Upper lobe of left lung (tissue), 6 donors: ENCODE results near the gene LAMA2. TPM values are rescaled to one million over a fixed set of nuclear protein-coding genes. Genes with fewer than 3 reads are reported as not detected.

Experiments used
- ATAC-seq, 2 donors: fragments of 200-7000 bp; cut with Tn5 transposase; one replicate each; pipeline ENCODE4 v1.9.1; 2022; ENCODE audit warnings: mild to moderate bottlenecking in 2 of 2, moderate library complexity in 2 of 2; ENCODE audit not compliant: low FRiP score in 2 of 2
- DNase-seq, 2 donors: peaks; one replicate each; pipeline ENCODE4 v3.0.0-alpha.2; 2019 to 2020
- H3K27ac ChIP-seq, 4 donors: fragments of 200-600 bp; sonication (generic); one replicate each; pipeline ENCODE4 v1.5.1; 2016 to 2019
- H3K27me3 ChIP-seq, 4 donors: fragments of 200-600 bp; sonication (generic); one replicate each; pipeline ENCODE4 v1.5.1; 2017 to 2019
- H3K36me3 ChIP-seq, 4 donors: fragments of 200-600 bp; sonication (generic); one replicate each; pipeline ENCODE4 v1.5.1; 2016 to 2019
- H3K4me1 ChIP-seq, 4 donors: fragments of 200-600 bp; sonication (generic); one replicate each; pipeline ENCODE4 v1.5.1; 2018 to 2019
- H3K4me3 ChIP-seq, 4 donors: fragments of 200-600 bp; sonication (generic); one replicate each; pipeline ENCODE4 v1.5.1; 2017 to 2019; ENCODE audit warnings: mild to moderate bottlenecking in 2 of 4, moderate library complexity in 1 of 4
- H3K9me3 ChIP-seq, 4 donors: fragments of 200-600 bp; sonication (generic); one replicate each; pipeline ENCODE4 v1.5.1; 2018 to 2019
- EP300 ChIP-seq, 4 donors: sonication (generic); formaldehyde crosslinking; IDR thresholded peaks; one replicate each; pipeline ENCODE4 v1.5.1; 2017; ENCODE audit warnings: antibody characterized with exemption in 4 of 4, control low read depth in 2 of 4
- POLR2A ChIP-seq, 4 donors: fragments of 450-650 bp; IDR thresholded peaks; one replicate each; pipeline ENCODE4 v1.5.1; 2016 to 2017; ENCODE audit warnings: antibody characterized with exemption in 4 of 4, mild to moderate bottlenecking in 2 of 4
- POLR2AphosphoS5 ChIP-seq, 2 donors: sonication (generic); formaldehyde crosslinking; IDR thresholded peaks; one replicate each; pipeline ENCODE4 v1.5.1; 2017; ENCODE audit warnings: antibody characterized with exemption in 2 of 2
- WGBS, 2 donors: methylation state at CpG; one replicate each; pipeline ENCODE4 v1.1.5; 2017 to 2018; 5-methylcytosine and 5-hydroxymethylcytosine counted together
- total RNA-seq, 6 donors: library from RNA; depleted of rRNA in 4 of 6; stranded (reverse); fragments of >200 nt in 4 of 6; gene quantifications; one replicate each; pipeline versions ENCODE4 v1.1.0 to v1.2.1, GENCODE V29; 2016 to 2021
- TF ChIP-seq, protein P1 (sequence below), 6 experiments: fragments of 450-650 bp in 4 of 6; fragments of 200-600 bp in 2 of 6; sonication (generic) in 2 of 6; IDR thresholded peaks; one replicate each; pipeline ENCODE4 v1.5.1; 2016 to 2019; ENCODE audit warnings: antibody characterized with exemption in 6 of 6
- donor health status: DM: no; HTN: no; CAD: no; lungs with moderate emphysema.
- donor health status: DM: no; HTN: yes; CAD: no; lungs with severe emphysema.

LAMA2 gene
- total RNA-seq, 6 donors from 2014 or later: 41.9 to 82.8 (median 62.4) TPM

GRCh38 chr6:128950864-128951263 lies 67.9 kb downstream of the LAMA2 start:
- no peak overlapping the region for H3K4me3 ChIP-seq
- H3K27ac ChIP-seq: no peak overlapping the region
- DNase-seq (no peak), ATAC-seq (no peak)
- TF ChIP-seq POLR2A (IDR thresholded peaks at IDR 0.05) (no peak), POLR2AphosphoS5 (IDR thresholded peaks at IDR 0.05) (no peak), EP300 (IDR thresholded peaks at IDR 0.05) (no peak)
- TF ChIP-seq, protein P1, sequence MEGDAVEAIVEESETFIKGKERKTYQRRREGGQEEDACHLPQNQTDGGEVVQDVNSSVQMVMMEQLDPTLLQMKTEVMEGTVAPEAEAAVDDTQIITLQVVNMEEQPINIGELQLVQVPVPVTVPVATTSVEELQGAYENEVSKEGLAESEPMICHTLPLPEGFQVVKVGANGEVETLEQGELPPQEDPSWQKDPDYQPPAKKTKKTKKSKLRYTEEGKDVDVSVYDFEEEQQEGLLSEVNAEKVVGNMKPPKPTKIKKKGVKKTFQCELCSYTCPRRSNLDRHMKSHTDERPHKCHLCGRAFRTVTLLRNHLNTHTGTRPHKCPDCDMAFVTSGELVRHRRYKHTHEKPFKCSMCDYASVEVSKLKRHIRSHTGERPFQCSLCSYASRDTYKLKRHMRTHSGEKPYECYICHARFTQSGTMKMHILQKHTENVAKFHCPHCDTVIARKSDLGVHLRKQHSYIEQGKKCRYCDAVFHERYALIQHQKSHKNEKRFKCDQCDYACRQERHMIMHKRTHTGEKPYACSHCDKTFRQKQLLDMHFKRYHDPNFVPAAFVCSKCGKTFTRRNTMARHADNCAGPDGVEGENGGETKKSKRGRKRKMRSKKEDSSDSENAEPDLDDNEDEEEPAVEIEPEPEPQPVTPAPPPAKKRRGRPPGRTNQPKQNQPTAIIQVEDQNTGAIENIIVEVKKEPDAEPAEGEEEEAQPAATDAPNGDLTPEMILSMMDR (IDR thresholded peaks at IDR 0.05): no peak
- no peaks in the 10 kb centered on the region for H3K9me3 ChIP-seq
- 67 to 72% methylated on average over 1 of the region's 1 CpG for WGBS, 2 donors
- H3K4me1 ChIP-seq: no peaks in the 10 kb centered on the region
- H3K36me3 ChIP-seq: no peaks in the 10 kb centered on the region
- H3K27me3 ChIP-seq: no peaks in the 10 kb centered on the region

- WGBS, 2 donors: 84 to 89% methylated on average over 3 of the region's 3 CpGs
- no peaks in the 10 kb centered on the region for H3K27me3 ChIP-seq
- H3K4me3 ChIP-seq: no peak overlapping the region
- no peaks in the 10 kb centered on the region for H3K9me3 ChIP-seq
- no peaks in the 10 kb centered on the region for H3K4me1 ChIP-seq
- no peak for TF ChIP-seq EP300 (IDR thresholded peaks at IDR 0.05)
- no peak for TF ChIP-seq POLR2AphosphoS5 (IDR thresholded peaks at IDR 0.05)
- no peak for TF ChIP-seq POLR2A (IDR thresholded peaks at IDR 0.05)
- TF ChIP-seq, protein P1 (IDR thresholded peaks at IDR 0.05): no peak
- DNase-seq (no peak), ATAC-seq (no peak)
- H3K36me3 ChIP-seq: no peaks in the 10 kb centered on the region
- H3K27ac ChIP-seq: no peak overlapping the region
Measured at GRCh38 chr6:128952902-128953301, 70.0 kb downstream of the LAMA2 start.

DNA sequence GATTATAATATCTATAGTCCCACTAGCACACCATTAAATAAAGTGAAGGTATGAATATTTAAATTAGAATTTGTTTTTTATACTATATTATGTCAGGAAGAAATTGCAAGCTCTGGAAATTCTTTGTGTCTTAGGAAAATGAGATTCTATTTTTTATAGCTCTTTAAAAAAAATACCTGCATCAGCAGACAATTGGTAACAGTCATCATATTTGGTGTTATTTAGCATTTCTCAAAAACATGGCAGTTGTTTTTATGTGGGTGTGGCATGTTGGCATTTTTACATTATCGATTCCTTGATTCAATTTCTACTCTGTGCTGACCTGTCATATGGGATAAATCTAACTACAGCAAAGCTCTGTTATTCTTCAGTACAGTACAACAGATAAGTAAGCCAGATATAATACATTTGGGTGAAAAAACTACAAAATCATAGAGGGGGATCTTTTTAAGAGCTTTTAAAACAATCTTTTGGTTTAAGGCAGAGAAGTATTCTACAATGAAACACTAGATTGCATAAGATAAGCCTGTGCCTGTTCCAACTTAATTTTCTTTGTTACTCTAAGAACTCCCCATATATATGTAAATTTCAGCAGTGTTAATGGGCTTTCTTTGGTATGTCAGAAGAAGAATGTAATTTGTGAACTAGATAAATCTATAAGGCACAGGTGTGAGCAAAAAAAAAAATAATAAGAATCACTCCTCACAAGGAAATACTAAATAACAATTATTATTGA lies 71.5 kb downstream of the LAMA2 start:
- DNase-seq (no peak), ATAC-seq (no peak)
- no peaks in the 10 kb centered on the region for H3K27me3 ChIP-seq
- 79% methylated on average over 1 of the region's 1 CpG for WGBS, 2 donors
- TF ChIP-seq POLR2AphosphoS5 (IDR thresholded peaks at IDR 0.05) (no peak), EP300 (IDR thresholded peaks at IDR 0.05) (no peak), POLR2A (IDR thresholded peaks at IDR 0.05) (no peak)
- no peaks in the 10 kb centered on the region for H3K9me3 ChIP-seq
- H3K4me3 ChIP-seq: no peak overlapping the region
- H3K27ac ChIP-seq: no peak overlapping the region
- H3K4me1 ChIP-seq: no peaks in the 10 kb centered on the region
- no peaks in the 10 kb centered on the region for H3K36me3 ChIP-seq

- 52 to 64% methylated on average over 2 of the region's 2 CpGs for WGBS, 2 donors
- no peak for DNase-seq
- Histone ChIP-seq H3K27me3 (no peaks in the 10 kb centered on the region), H3K4me1 (no peaks in the 10 kb centered on the region), H3K4me3 (no peak overlapping the region), H3K27ac (no peak overlapping the region), H3K36me3 (no peaks in the 10 kb centered on the region), H3K9me3 (no peaks in the 10 kb centered on the region)
- ATAC-seq: no peak
- TF ChIP-seq EP300 (IDR thresholded peaks at IDR 0.05) (no peak), POLR2A (IDR thresholded peaks at IDR 0.05) (no peak), POLR2AphosphoS5 (IDR thresholded peaks at IDR 0.05) (no peak)
- TF ChIP-seq, protein P1 (IDR thresholded peaks at IDR 0.05): no peak
Measured at GRCh38 chr6:128963561-128963960, 80.6 kb downstream of the LAMA2 start.

GRCh38 chr6:128964233-128964755 lies 81.4 kb downstream of the LAMA2 start:
- no peak overlapping the region for H3K4me3 ChIP-seq
- no peaks in the 10 kb centered on the region for H3K9me3 ChIP-seq
- ATAC-seq: no peak
- H3K27ac ChIP-seq: no peak overlapping the region
- DNase-seq: no peak
- H3K36me3 ChIP-seq: no peaks in the 10 kb centered on the region
- WGBS, 2 donors: 79 to 88% methylated on average over 1 of the region's 1 CpG
- no peaks in the 10 kb centered on the region for H3K4me1 ChIP-seq
- no peaks in the 10 kb centered on the region for H3K27me3 ChIP-seq
- TF ChIP-seq, protein P1 (IDR thresholded peaks at IDR 0.05): no peak
- TF ChIP-seq EP300 (IDR thresholded peaks at IDR 0.05): no peak
- TF ChIP-seq POLR2A (IDR thresholded peaks at IDR 0.05): no peak
- TF ChIP-seq POLR2AphosphoS5 (IDR thresholded peaks at IDR 0.05): no peak
